HT-29 (cell line): Measurements from ENCODE around the gene GARIN5A. TPM values are rescaled to one million over a fixed set of nuclear protein-coding genes. Genes with fewer than 3 reads are reported as not detected.

ENCODE experiments used
- DNase-seq: peaks from one replicate; pipeline ENCODE4 v3.0.0-alpha.2; 2015; ENCODE audit warnings: low spot score
- total RNA-seq: library from RNA; depleted of rRNA; stranded (reverse); fragments of >200 nt; shearing (Covaris generic); gene quantifications from 2 replicates; pipeline ENCODE4 v1.2.3, GENCODE V29; 2014; rRNA removed

GARIN5A gene
- total RNA-seq, 1 experiment from 2014 or later: 6.5 TPM

- peak; percentile 57 for DNase-seq
Observed at GRCh38 chr19:50417111-50418081, 59.3 kb downstream of the GARIN5A start.

Other genes with a start within 250 kb of the GARIN5A start
- gene KCNC3, start 147.5 kb downstream of the GARIN5A start, total RNA-seq: 3.5 and 7.1 TPM in 2 replicates
- 0.08 and 1.2 TPM in 2 replicates for gene NAPSA, start 111.2 kb downstream of the GARIN5A start, total RNA-seq
- 111 and 113 TPM in 2 replicates for gene NR1H2, start 100.4 kb downstream of the GARIN5A start, total RNA-seq
- gene POLD1, start 92.5 kb downstream of the GARIN5A start, total RNA-seq: 256 and 257 TPM in 2 replicates
- gene SPIB, start 57.9 kb downstream of the GARIN5A start, total RNA-seq: not detected in 2 replicates
- 0.05 TPM in 1 of 2 replicates, not detected in the other for gene MYBPC2, start 44.0 kb downstream of the GARIN5A start, total RNA-seq
- 324 and 336 TPM in 2 replicates for gene EMC10, start 341 bp downstream of the GARIN5A start, total RNA-seq
- 89.2 and 92.5 TPM in 2 replicates for gene JOSD2, start 34.3 kb upstream of the GARIN5A start, total RNA-seq
- not detected in 2 replicates for gene ASPDH, start 37.1 kb upstream of the GARIN5A start, total RNA-seq
- gene LRRC4B, start 91.6 kb upstream of the GARIN5A start, total RNA-seq: not detected in 2 replicates
- not detected in 2 replicates for gene SYT3, start 163.0 kb upstream of the GARIN5A start, total RNA-seq
- not detected in 2 replicates for gene C19orf81, start 172.6 kb upstream of the GARIN5A start, total RNA-seq
- not detected in 2 replicates for gene SHANK1, start 243.0 kb upstream of the GARIN5A start, total RNA-seq
- gene CLEC11A, start 246.5 kb upstream of the GARIN5A start, total RNA-seq: 3.5 and 4.0 TPM in 2 replicates